Measurements from ENCODE around the gene TMCC2.

DNA sequence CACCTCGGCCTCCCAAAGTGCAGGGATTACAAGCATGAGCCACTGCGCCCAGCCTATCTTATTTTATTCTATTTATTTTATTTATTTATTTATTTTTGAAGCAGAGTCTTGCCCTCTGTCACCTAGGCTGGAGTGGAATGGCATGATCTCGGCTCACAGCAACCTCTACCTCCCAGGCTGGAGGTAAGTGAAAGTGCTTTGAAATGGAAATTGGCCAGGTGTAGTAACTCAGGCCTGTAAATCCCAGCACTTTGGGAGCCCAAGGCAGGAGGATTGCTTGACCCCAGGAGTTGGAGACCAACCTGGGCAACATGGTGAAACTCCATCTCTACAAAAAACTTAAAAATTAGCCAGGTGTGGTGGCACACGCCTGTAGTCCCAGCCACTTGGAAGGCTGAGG, 11.2 kb upstream of the TMCC2 start:
- TF ChIP-seq GATA3 (IDR thresholded peaks at IDR 0.05; ENCODE audit: low read depth, low read length): no peak
- no peak for TF ChIP-seq GATA2 (IDR thresholded peaks at IDR 0.05; ENCODE audit: low read depth, low read length)

All from SH-SY5Y (cell line).